WTC11 (cell line): ENCODE results near the gene NTRK2. TPM values are rescaled to one million over a fixed set of nuclear protein-coding genes. Genes with fewer than 3 reads are reported as not detected.

Source experiments
- ATAC-seq: fragments of 200-7000 bp; cut with Tn5 transposase; 2 replicates; pipeline ENCODE4 v1.10.0; 2021; ENCODE audit warnings: mild to moderate bottlenecking, moderate library complexity
- CTCF ChIA-PET: fragments of 300-600 bp; sonication (Branson Sonifier 250); formaldehyde crosslinking; loops from one replicate; lab custom pipeline; 2021; ENCODE audit warnings: antibody characterized with exemption; lab: Charles Lee
- POLR2A ChIA-PET: fragments of 350-600 bp; sonication (Branson Sonifier 250); formaldehyde crosslinking; loops from one replicate; lab custom pipeline; 2021; ENCODE audit warnings: antibody characterized with exemption; lab: Charles Lee
- DNase-seq: peaks from one replicate; pipeline ENCODE4 v3.0.0; 2021; ENCODE audit warnings: low spot score
- H3K27ac Mint-ChIP-seq: 2 replicates; pipeline ENCODE4 v1.8.0; 2021; ENCODE audit warnings: mixed read lengths
- H3K27me3 Mint-ChIP-seq: 2 replicates; pipeline ENCODE4 v1.8.0; 2021; ENCODE audit warnings: low read depth, mild to moderate bottlenecking, moderate library complexity, mixed read lengths
- H3K36me3 Mint-ChIP-seq: 2 replicates; pipeline ENCODE4 v1.8.0; 2021; ENCODE audit warnings: mixed read lengths
- H3K4me1 Mint-ChIP-seq: 2 replicates; pipeline ENCODE4 v1.8.0; 2022; ENCODE audit warnings: mixed read lengths
- H3K4me3 Mint-ChIP-seq: 2 replicates; pipeline ENCODE4 v1.8.0; 2021; ENCODE audit warnings: mild to moderate bottlenecking, moderate library complexity, mixed read lengths
- H3K9me3 Mint-ChIP-seq: 2 replicates; pipeline ENCODE4 v1.8.0; 2021; ENCODE audit warnings: mixed read lengths
- ATF2 ChIP-seq: sonication (generic); formaldehyde crosslinking; IDR thresholded peaks from 2 replicates; pipeline ENCODE4 v1.8.1; 2022; ENCODE audit warnings: low read depth, missing genetic modification reagents, borderline replicate concordance
- CBFB ChIP-seq: sonication (generic); formaldehyde crosslinking; IDR thresholded peaks from 2 replicates; pipeline ENCODE4 v1.8.1; 2022; ENCODE audit warnings: mild to moderate bottlenecking, low read depth, missing genetic modification reagents
- CDX4 ChIP-seq: fragments of 250-450 bp; sonication (Bioruptor Pico); IDR thresholded peaks from 2 replicates; pipeline ENCODE4 v1.9.0; 2021; ENCODE audit warnings: moderate library complexity, mild to moderate bottlenecking, inconsistent platforms, borderline replicate concordance
- CREM ChIP-seq: sonication (generic); formaldehyde crosslinking; IDR thresholded peaks from 2 replicates; pipeline ENCODE4 v1.8.1; 2022; ENCODE audit warnings: mild to moderate bottlenecking, missing genetic modification reagents, moderate library complexity
- CTCF ChIP-seq: fragments of 200-600 bp; IDR thresholded peaks from 2 replicates; pipeline ENCODE4 v1.8.0; 2022; ENCODE audit warnings: antibody characterized with exemption
- EMX1 ChIP-seq: fragments of 250-450 bp; sonication (Bioruptor Pico); IDR thresholded peaks from 2 replicates; pipeline ENCODE4 v1.8.0; 2021; ENCODE audit warnings: mild to moderate bottlenecking
- FOXK1 ChIP-seq: sonication (generic); formaldehyde crosslinking; IDR thresholded peaks from 2 replicates; pipeline ENCODE4 v1.8.0; 2022; ENCODE audit warnings: mild to moderate bottlenecking, moderate library complexity, missing genetic modification reagents
- GABPB1 ChIP-seq: sonication (generic); formaldehyde crosslinking; IDR thresholded peaks from 2 replicates; pipeline ENCODE4 v1.8.1; 2023; ENCODE audit warnings: mild to moderate bottlenecking, missing genetic modification reagents
- GRHL2 ChIP-seq: fragments of 250-450 bp; sonication (Bioruptor Pico); IDR thresholded peaks from 2 replicates; pipeline ENCODE4 v1.8.0; 2022; ENCODE audit warnings: mild to moderate bottlenecking, moderate library complexity; ENCODE audit not compliant: insufficient replicate concordance, severe bottlenecking
- IRF1 ChIP-seq: sonication (generic); formaldehyde crosslinking; IDR thresholded peaks from 2 replicates; pipeline ENCODE4 v1.8.0; 2023; ENCODE audit warnings: missing genetic modification reagents
- JAZF1 ChIP-seq: fragments of 250-450 bp; sonication (Bioruptor Pico); IDR thresholded peaks from 2 replicates; pipeline ENCODE4 v1.9.0; 2021; ENCODE audit warnings: moderate library complexity, mild to moderate bottlenecking, inconsistent platforms
- JUN ChIP-seq: sonication (generic); formaldehyde crosslinking; IDR thresholded peaks from 2 replicates; pipeline ENCODE4 v1.8.0; 2023; ENCODE audit warnings: mild to moderate bottlenecking, missing genetic modification reagents
- MXD4 ChIP-seq: fragments of 250-450 bp; sonication (Bioruptor Pico); IDR thresholded peaks from 2 replicates; pipeline ENCODE4 v1.8.0; 2021; ENCODE audit warnings: mild to moderate bottlenecking, moderate library complexity, borderline replicate concordance
- NFE2L1 ChIP-seq: sonication (generic); formaldehyde crosslinking; IDR thresholded peaks from 2 replicates; pipeline ENCODE4 v1.8.1; 2023; ENCODE audit warnings: missing genetic modification reagents
- NFYB ChIP-seq: sonication (generic); formaldehyde crosslinking; conservative IDR thresholded peaks from 2 replicates; pipeline ENCODE4 v1.8.0; 2022; ENCODE audit warnings: low read depth, missing genetic modification reagents
- NR1H2 ChIP-seq: sonication (generic); formaldehyde crosslinking; IDR thresholded peaks from 2 replicates; pipeline ENCODE4 v1.9.0; 2021; ENCODE audit warnings: mild to moderate bottlenecking, moderate library complexity, missing genetic modification reagents
- OVOL2 ChIP-seq: fragments of 250-450 bp; sonication (Bioruptor Pico); IDR thresholded peaks from 2 replicates; pipeline ENCODE4 v1.9.0; 2021; ENCODE audit warnings: mild to moderate bottlenecking, borderline replicate concordance
- TEAD1 ChIP-seq: sonication (generic); formaldehyde crosslinking; IDR thresholded peaks from 2 replicates; pipeline ENCODE4 v1.8.0; 2022; ENCODE audit warnings: mild to moderate bottlenecking, missing genetic modification reagents
- ZBTB43 ChIP-seq: sonication (generic); formaldehyde crosslinking; IDR thresholded peaks from 2 replicates; pipeline ENCODE4 v1.8.1; 2023; ENCODE audit warnings: mild to moderate bottlenecking, missing genetic modification reagents
- ZNF121 ChIP-seq: sonication (generic); formaldehyde crosslinking; IDR thresholded peaks from 2 replicates; pipeline ENCODE4 v1.8.0; 2023; ENCODE audit warnings: missing genetic modification reagents
- ZNF138 ChIP-seq: sonication (generic); formaldehyde crosslinking; conservative IDR thresholded peaks from 2 replicates; pipeline ENCODE4 v1.8.1; 2022; ENCODE audit warnings: mild to moderate bottlenecking, moderate library complexity, missing genetic modification reagents
- ZNF232 ChIP-seq: sonication (generic); formaldehyde crosslinking; IDR thresholded peaks from 2 replicates; pipeline ENCODE4 v1.8.0; 2022; ENCODE audit warnings: mild to moderate bottlenecking, missing genetic modification reagents
- ZNF317 ChIP-seq: sonication (generic); formaldehyde crosslinking; IDR thresholded peaks from 2 replicates; pipeline ENCODE4 v1.8.1; 2023; ENCODE audit warnings: low read depth, mild to moderate bottlenecking, moderate library complexity, missing genetic modification reagents, borderline replicate concordance
- ZNF512 ChIP-seq: sonication (generic); formaldehyde crosslinking; IDR thresholded peaks from 2 replicates; pipeline ENCODE4 v1.8.1; 2022; ENCODE audit warnings: missing genetic modification reagents, borderline replicate concordance
- total RNA-seq: library from RNA; stranded (reverse); gene quantifications from 3 replicates; pipeline ENCODE4 v1.2.3, GENCODE V29; 2021

NTRK2 gene
- total RNA-seq, 1 experiment from 2014 or later = 0.02 TPM

GRCh38 chr9:84849049-84849448 is 179.5 kb downstream of the NTRK2 start:
- H3K4me1 Mint-ChIP-seq = peaks cover 58% of the 10 kb centered on the region
- DNase-seq = no peak
- H3K27me3 Mint-ChIP-seq = peaks cover 56% of the 10 kb centered on the region
- peaks cover 8% of the 10 kb centered on the region for H3K9me3 Mint-ChIP-seq
- H3K4me3 Mint-ChIP-seq = no peak overlapping the region
- peaks cover 4% of the 10 kb centered on the region; the same call in 1 of the 2 replicates for H3K36me3 Mint-ChIP-seq
- TF ChIP-seq ZNF512 (CRISPR knock-in tag) (no peak), OVOL2 (CRISPR knock-in tag) (no peak), TEAD1 (no peak), EMX1 (CRISPR knock-in tag) (no peak), JAZF1 (CRISPR knock-in tag) (no peak), CDX4 (CRISPR knock-in tag) (no peak), ZNF317 (CRISPR knock-in tag) (no peak), JUN (CRISPR knock-in tag) (no peak), IRF1 (CRISPR knock-in tag) (no peak), ZNF138 (CRISPR knock-in tag) (no peak), NR1H2 (CRISPR knock-in tag) (no peak), ATF2 (no peak), GABPB1 (no peak), CBFB (no peak), MXD4 (CRISPR knock-in tag) (no peak)
- no peak for ATAC-seq
- ChIA-PET CTCF (no interaction called here), POLR2A (no interaction called here)
- H3K27ac Mint-ChIP-seq = no peak overlapping the region

- Mint-ChIP-seq H3K27me3 (peaks cover 46% of the 10 kb centered on the region), H3K4me1 (peaks cover 73% of the 10 kb centered on the region), H3K27ac (no peak overlapping the region), H3K9me3 (0 out of 2 replicates have a peak, but pooled peaks cover 2% of the 10 kb centered on the region), H3K36me3 (no peaks in the 10 kb centered on the region), H3K4me3 (no peak overlapping the region)
- TF ChIP-seq ZNF232 (CRISPR knock-in tag) (no peak), NFE2L1 (CRISPR knock-in tag) (no peak), CREM (CRISPR knock-in tag) (no peak), GRHL2 (CRISPR knock-in tag) (no peak), ZBTB43 (CRISPR knock-in tag) (no peak), NR1H2 (CRISPR knock-in tag) (no peak), ZNF121 (CRISPR knock-in tag) (no peak), NFYB (CRISPR knock-in tag) (no peak), CTCF (no peak), FOXK1 (CRISPR knock-in tag) (no peak)
- ChIA-PET POLR2A (interaction anchor here (0.6 kb wide), 1 partner anchor 108 kb away, joined by 7 read pairs; no protein-coding TSS in a partner anchor), CTCF (interaction anchor here (1.6 kb wide), 1 partner anchor 82 kb away, joined by 7 read pairs; no protein-coding TSS in a partner anchor)
- ATAC-seq (no peak), DNase-seq (no peak)
These were observed 181.4 kb downstream of the NTRK2 start for GRCh38 chr9:84850830-84851392.
